Spleen (tissue), 11 donors: ENCODE measurements around the gene RC3H2. TPM values are rescaled to one million over a fixed set of nuclear protein-coding genes. Genes with fewer than 3 reads are reported as not detected.

Experiments
- DNase-seq: peaks from one replicate; pipeline ENCODE4 v3.0.0-alpha.2; 2020
- H3K27ac ChIP-seq, 8 donors: fragments of 200-600 bp; sonication (generic) in 7 of 8; 1 replicate in 4 of 8; 2 replicates in 4 of 8; pipeline versions ENCODE4 v1.5.0 to v1.8.0; 2016 to 2021; ENCODE audit warnings: inconsistent platforms in 4 of 8, mild to moderate bottlenecking in 4 of 8, moderate library complexity in 1 of 8
- H3K27me3 ChIP-seq, 7 donors: fragments of 200-600 bp; sonication (generic) in 6 of 7; replicated peaks in 1 of 7; 1 replicate in 4 of 7; 2 replicates in 3 of 7; pipeline versions ENCODE4 v1.5.0 to v1.8.0; 2016 to 2021; ENCODE audit warnings: inconsistent platforms in 3 of 7, mild to moderate bottlenecking in 1 of 7
- H3K36me3 ChIP-seq, 6 donors: fragments of 200-600 bp; sonication (generic) in 5 of 6; 1 replicate in 4 of 6; 2 replicates in 2 of 6; pipeline versions ENCODE4 v1.5.0 to v1.8.0; 2016 to 2021; ENCODE audit warnings: inconsistent platforms in 2 of 6
- H3K4me1 ChIP-seq, 6 donors: fragments of 200-600 bp; sonication (generic) in 5 of 6; 1 replicate in 3 of 6; 2 replicates in 3 of 6; pipeline versions ENCODE4 v1.5.0 to v1.8.0; 2016 to 2021; ENCODE audit warnings: inconsistent platforms in 3 of 6
- H3K4me3 ChIP-seq, 8 donors: fragments of 200-600 bp; sonication (generic) in 7 of 8; 1 replicate in 4 of 8; 2 replicates in 4 of 8; pipeline versions ENCODE4 v1.5.0 to v1.8.0; 2016 to 2021; ENCODE audit warnings: inconsistent platforms in 4 of 8, mild to moderate bottlenecking in 4 of 8, moderate library complexity in 2 of 8
- H3K9me3 ChIP-seq, 8 donors: fragments of 200-600 bp; sonication (generic) in 7 of 8; 1 replicate in 4 of 8; 2 replicates in 4 of 8; pipeline versions ENCODE4 v1.5.0 to v1.8.0; 2016 to 2021; ENCODE audit warnings: inconsistent platforms in 4 of 8
- POLR2A ChIP-seq, 3 donors: fragments of 450-650 bp; IDR thresholded peaks; one replicate each; pipeline ENCODE4 v1.5.1; 2017; ENCODE audit warnings: antibody characterized with exemption in 3 of 3, mild to moderate bottlenecking in 1 of 3
- POLR2AphosphoS5 ChIP-seq, 3 donors: sonication (generic); formaldehyde crosslinking; IDR thresholded peaks; one replicate each; pipeline ENCODE4 v1.5.1; 2017; ENCODE audit warnings: antibody characterized with exemption in 3 of 3
- WGBS, 5 donors: extraction: QIAGEN DNeasy Blood & Tissue Kit in 3 of 5; methylation state at CpG; one replicate each; pipeline versions ENCODE4 v1.1.5 to v1.1.7; 2013 to 2018; 5-methylcytosine and 5-hydroxymethylcytosine counted together
- intact Hi-C: fragments of 100-400 bp; cut with DNase I; formaldehyde crosslinking; loops from one replicate; pipeline ENCODE4 v1.15.0; 2023; ENCODE audit warnings: low total_unique reads
- polyA plus RNA-seq, 3 donors: library from polyadenylated mRNA; stranded (reverse); fragments of 200-250 nt; gene quantifications; one replicate each; pipeline ENCODE4 v1.2.1, GENCODE V29; 2013
- total RNA-seq, 7 donors: library from RNA; depleted of rRNA in 3 of 7; stranded (reverse); fragments of >200 nt in 3 of 7; fragmentation: NEBNext Ultra II Directional in 4 of 7; extraction: Animal tissue kit (Norgen Biotek cat#: 25700) in 4 of 7; gene quantifications; one replicate each; pipeline versions ENCODE4 v1.1.0 to v1.2.1, GENCODE V29; 2016 to 2021
- TF ChIP-seq, protein P1 (sequence below), 11 experiments: fragments of 200-600 bp in 7 of 11; fragments of 450-650 bp in 4 of 11; sonication (generic) in 4 of 11; IDR thresholded peaks in 8 of 11; conservative IDR thresholded peaks in 3 of 11; 1 replicate in 7 of 11; 2 replicates in 4 of 11; pipeline versions ENCODE4 v1.4.0 to v1.8.0; 2016 to 2021; ENCODE audit warnings: antibody characterized with exemption in 11 of 11, inconsistent platforms in 4 of 11, mild to moderate bottlenecking in 1 of 11
- donor health status: healthy with polysubstance abuse.
- donor health status: DM: no; HTN: no; CAD: no; lungs with moderate emphysema.
- donor health status: DM: no; HTN: no; CAD: no.
- donor health status: Bipolar disorder and iron deficiency.
- donor health status: healthy.
- donor health status: DM: no; HTN: no; CAD: no.
- donor health status: DM: yes; HTN: yes; CAD: no.

RC3H2 gene
- total and polyA plus RNA-seq, 10 donors = 8.3 to 78.7 (median 59.4) TPM

DNA sequence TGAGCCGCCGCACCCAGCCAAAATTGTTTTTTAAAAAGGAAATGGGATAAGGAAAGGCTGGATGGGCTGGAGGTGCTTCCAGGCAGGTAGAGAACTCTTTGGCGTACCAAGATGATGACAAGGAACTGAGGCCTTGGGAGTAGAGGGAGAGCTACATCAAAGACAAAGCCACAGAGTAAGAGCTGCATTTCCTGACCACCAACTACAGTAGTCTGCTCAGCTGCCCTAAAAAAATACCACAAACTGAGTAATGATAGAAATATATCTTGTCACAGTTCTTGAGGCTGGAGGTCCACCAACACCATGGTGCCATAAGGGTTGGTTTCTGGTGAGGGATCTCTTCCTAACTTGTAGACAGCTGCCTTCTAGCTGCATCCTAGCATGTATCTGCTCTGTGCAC is 97.0 kb downstream of the RC3H2 start:
- Histone ChIP-seq H3K4me3 (no peak overlapping the region), H3K27ac (no peak overlapping the region)
- no peak for DNase-seq

DNA sequence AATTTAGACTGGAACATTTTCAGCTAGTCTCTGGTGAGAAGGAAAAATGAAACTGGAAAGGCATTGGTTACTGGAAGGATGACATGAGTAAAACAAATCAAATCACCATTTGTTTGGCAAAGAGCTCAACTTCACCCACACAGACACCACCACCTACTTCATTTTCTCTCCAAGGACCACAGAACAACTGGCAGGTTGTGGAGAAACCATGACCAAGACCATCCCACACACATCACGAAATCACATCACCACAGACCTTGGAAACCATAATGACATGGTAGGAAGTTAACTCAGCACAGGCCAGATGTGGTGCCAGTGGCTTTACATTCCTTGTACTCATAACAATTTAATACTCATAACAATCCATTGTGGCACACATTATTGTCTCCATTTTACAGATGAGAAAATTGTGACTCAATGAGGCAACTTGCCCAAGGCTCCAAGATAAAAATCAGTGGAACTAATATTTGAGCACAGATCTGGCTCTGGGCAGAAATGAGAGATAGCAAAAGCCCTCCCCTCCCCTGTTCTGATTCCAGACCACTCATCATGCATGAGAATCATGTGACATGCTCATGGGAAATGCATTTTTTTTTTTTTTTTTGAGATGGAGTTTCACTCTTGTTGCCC is 97.8 kb downstream of the RC3H2 start:
- Histone ChIP-seq H3K36me3 (no peaks in the 10 kb centered on the region), H3K4me3 (no peak overlapping the region), H3K27me3 (no peaks in the 10 kb centered on the region), H3K4me1 (peaks cover 0 to 9% (median 0%) of the 10 kb centered on the region in 6 donors), H3K27ac (no peak overlapping the region), H3K9me3 (peaks cover 0 to 9% (median 0%) of the 10 kb centered on the region in 8 donors)
- intact Hi-C loops = loop anchor here (5.0 kb wide), 1 partner anchor 340 kb away; no protein-coding TSS in a partner anchor
- no peak for DNase-seq
- TF ChIP-seq, protein P1, sequence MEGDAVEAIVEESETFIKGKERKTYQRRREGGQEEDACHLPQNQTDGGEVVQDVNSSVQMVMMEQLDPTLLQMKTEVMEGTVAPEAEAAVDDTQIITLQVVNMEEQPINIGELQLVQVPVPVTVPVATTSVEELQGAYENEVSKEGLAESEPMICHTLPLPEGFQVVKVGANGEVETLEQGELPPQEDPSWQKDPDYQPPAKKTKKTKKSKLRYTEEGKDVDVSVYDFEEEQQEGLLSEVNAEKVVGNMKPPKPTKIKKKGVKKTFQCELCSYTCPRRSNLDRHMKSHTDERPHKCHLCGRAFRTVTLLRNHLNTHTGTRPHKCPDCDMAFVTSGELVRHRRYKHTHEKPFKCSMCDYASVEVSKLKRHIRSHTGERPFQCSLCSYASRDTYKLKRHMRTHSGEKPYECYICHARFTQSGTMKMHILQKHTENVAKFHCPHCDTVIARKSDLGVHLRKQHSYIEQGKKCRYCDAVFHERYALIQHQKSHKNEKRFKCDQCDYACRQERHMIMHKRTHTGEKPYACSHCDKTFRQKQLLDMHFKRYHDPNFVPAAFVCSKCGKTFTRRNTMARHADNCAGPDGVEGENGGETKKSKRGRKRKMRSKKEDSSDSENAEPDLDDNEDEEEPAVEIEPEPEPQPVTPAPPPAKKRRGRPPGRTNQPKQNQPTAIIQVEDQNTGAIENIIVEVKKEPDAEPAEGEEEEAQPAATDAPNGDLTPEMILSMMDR (IDR thresholded peaks at IDR 0.05 in 8 of 11, conservative IDR thresholded peaks at IDR 0.05 in 3 of 11) = no peak
- no peak for TF ChIP-seq POLR2A (IDR thresholded peaks at IDR 0.05)
- TF ChIP-seq POLR2AphosphoS5 (IDR thresholded peaks at IDR 0.05) = no peak
- WGBS, 5 donors = 58 to 73% (median 71%) methylated on average over 1 of the region's 1 CpG

More for the DNA sequence above, 97.0 kb downstream of the RC3H2 start:
- TF ChIP-seq, protein P1 (IDR thresholded peaks at IDR 0.05 in 8 of 11, conservative IDR thresholded peaks at IDR 0.05 in 3 of 11) = no peak
- TF ChIP-seq POLR2A (IDR thresholded peaks at IDR 0.05) (no peak), POLR2AphosphoS5 (IDR thresholded peaks at IDR 0.05) (no peak)
- 86 to 94% (median 92%) methylated on average over 3 of the region's 3 CpGs for WGBS, 5 donors
- Histone ChIP-seq H3K36me3 (no peaks in the 10 kb centered on the region), H3K4me1 (peaks cover 0 to 9% (median 0%) of the 10 kb centered on the region in 6 donors), H3K27me3 (no peaks in the 10 kb centered on the region), H3K9me3 (peaks cover 0 to 9% (median 0%) of the 10 kb centered on the region in 8 donors)
- intact Hi-C loops = loop anchor here (5.0 kb wide), 1 partner anchor 341 kb away; no protein-coding TSS in a partner anchor

DNA sequence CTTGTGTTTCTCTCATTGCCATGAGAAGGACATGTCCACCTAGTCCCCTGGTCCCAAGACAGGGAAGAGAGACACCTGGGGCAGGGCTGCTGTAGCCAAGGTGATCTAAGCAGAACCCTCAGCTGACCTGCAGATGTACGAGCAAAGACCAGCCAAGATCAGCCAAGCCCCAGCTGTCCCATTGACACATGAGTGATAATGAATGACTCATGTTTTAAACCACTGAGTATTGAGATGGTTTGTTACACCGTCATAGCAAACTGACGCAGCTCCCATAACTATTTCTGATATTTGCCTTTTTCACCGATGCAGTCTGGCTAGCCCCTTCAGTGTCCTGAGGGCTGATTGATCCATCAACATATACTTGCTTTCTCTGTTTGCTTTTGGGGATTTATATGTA is 98.5 kb downstream of the RC3H2 start:
- TF ChIP-seq POLR2A (IDR thresholded peaks at IDR 0.05) (no peak), POLR2AphosphoS5 (IDR thresholded peaks at IDR 0.05) (no peak)
- TF ChIP-seq, protein P1 (IDR thresholded peaks at IDR 0.05 in 8 of 11, conservative IDR thresholded peaks at IDR 0.05 in 3 of 11) = no peak
- H3K27me3 ChIP-seq = no peaks in the 10 kb centered on the region
- peaks cover 0 to 9% (median 0%) of the 10 kb centered on the region in 6 donors for H3K4me1 ChIP-seq
- WGBS, 5 donors = 82 to 98% (median 87%) methylated on average over 4 of the region's 4 CpGs
- H3K27ac ChIP-seq = no peak overlapping the region
- H3K9me3 ChIP-seq = peaks cover 0 to 9% (median 0%) of the 10 kb centered on the region in 8 donors
- H3K36me3 ChIP-seq = no peaks in the 10 kb centered on the region
- no peak for DNase-seq
- H3K4me3 ChIP-seq = no peak overlapping the region
- intact Hi-C loops = loop anchor here (5.0 kb wide), 1 partner anchor 339 kb away; no protein-coding TSS in a partner anchor
